WTC11 (cell line): ENCODE data around the gene TNFRSF11A. TPM values are rescaled to one million over a fixed set of nuclear protein-coding genes. Genes with fewer than 3 reads are reported as not detected.

ENCODE experiments used
- ATAC-seq: fragments of 200-7000 bp; cut with Tn5 transposase; 2 replicates; pipeline ENCODE4 v1.10.0; 2021; ENCODE audit warnings: mild to moderate bottlenecking, moderate library complexity
- CTCF ChIA-PET: fragments of 300-600 bp; sonication (Branson Sonifier 250); formaldehyde crosslinking; loops from one replicate; lab custom pipeline; 2021; ENCODE audit warnings: antibody characterized with exemption; lab: Charles Lee
- POLR2A ChIA-PET: fragments of 350-600 bp; sonication (Branson Sonifier 250); formaldehyde crosslinking; loops from one replicate; lab custom pipeline; 2021; ENCODE audit warnings: antibody characterized with exemption; lab: Charles Lee
- DNase-seq: peaks from one replicate; pipeline ENCODE4 v3.0.0; 2021; ENCODE audit warnings: low spot score
- H3K27ac Mint-ChIP-seq: 2 replicates; pipeline ENCODE4 v1.8.0; 2021; ENCODE audit warnings: mixed read lengths
- H3K27me3 Mint-ChIP-seq: 2 replicates; pipeline ENCODE4 v1.8.0; 2021; ENCODE audit warnings: low read depth, mild to moderate bottlenecking, moderate library complexity, mixed read lengths
- H3K36me3 Mint-ChIP-seq: 2 replicates; pipeline ENCODE4 v1.8.0; 2021; ENCODE audit warnings: mixed read lengths
- H3K4me1 Mint-ChIP-seq: 2 replicates; pipeline ENCODE4 v1.8.0; 2022; ENCODE audit warnings: mixed read lengths
- H3K4me3 Mint-ChIP-seq: 2 replicates; pipeline ENCODE4 v1.8.0; 2021; ENCODE audit warnings: mild to moderate bottlenecking, moderate library complexity, mixed read lengths
- H3K9me3 Mint-ChIP-seq: 2 replicates; pipeline ENCODE4 v1.8.0; 2021; ENCODE audit warnings: mixed read lengths
- CBFB ChIP-seq: sonication (generic); formaldehyde crosslinking; IDR thresholded peaks from 2 replicates; pipeline ENCODE4 v1.8.1; 2022; ENCODE audit warnings: mild to moderate bottlenecking, low read depth, missing genetic modification reagents
- CREB1 ChIP-seq: sonication (generic); formaldehyde crosslinking; IDR thresholded peaks from 2 replicates; pipeline ENCODE4 v1.8.0; 2023; ENCODE audit warnings: mild to moderate bottlenecking, missing genetic modification reagents
- FOXJ3 ChIP-seq: sonication (generic); formaldehyde crosslinking; IDR thresholded peaks from 2 replicates; pipeline ENCODE4 v1.9.0; 2021; ENCODE audit warnings: missing genetic modification reagents, mild to moderate bottlenecking, borderline replicate concordance
- GABPB1 ChIP-seq: sonication (generic); formaldehyde crosslinking; IDR thresholded peaks from 2 replicates; pipeline ENCODE4 v1.8.1; 2023; ENCODE audit warnings: mild to moderate bottlenecking, missing genetic modification reagents
- GTF2I ChIP-seq: fragments of 250-450 bp; sonication (Bioruptor Pico); conservative IDR thresholded peaks from 2 replicates; pipeline ENCODE4 v1.4.0; 2021; ENCODE audit warnings: mild to moderate bottlenecking
- HMGA2 ChIP-seq: fragments of 250-450 bp; sonication (Bioruptor Pico); IDR thresholded peaks from 2 replicates; pipeline ENCODE4 v1.4.0; 2021; ENCODE audit warnings: mild to moderate bottlenecking, moderate library complexity
- MLX ChIP-seq: sonication (generic); formaldehyde crosslinking; IDR thresholded peaks from 2 replicates; pipeline ENCODE4 v1.8.1; 2023; ENCODE audit warnings: mild to moderate bottlenecking, missing genetic modification reagents, moderate library complexity
- NFYB ChIP-seq: sonication (generic); formaldehyde crosslinking; conservative IDR thresholded peaks from 2 replicates; pipeline ENCODE4 v1.8.0; 2022; ENCODE audit warnings: low read depth, missing genetic modification reagents
- RORB ChIP-seq: fragments of 250-450 bp; sonication (Bioruptor Pico); IDR thresholded peaks from 2 replicates; pipeline ENCODE4 v1.9.0; 2021; ENCODE audit warnings: mild to moderate bottlenecking
- SOX15 ChIP-seq: fragments of 250-450 bp; sonication (Bioruptor Pico); IDR thresholded peaks from 2 replicates; pipeline ENCODE4 v1.9.0; 2021; ENCODE audit warnings: mild to moderate bottlenecking
- TEAD1 ChIP-seq: sonication (generic); formaldehyde crosslinking; IDR thresholded peaks from 2 replicates; pipeline ENCODE4 v1.8.0; 2022; ENCODE audit warnings: mild to moderate bottlenecking, missing genetic modification reagents
- USF2 ChIP-seq: sonication (generic); formaldehyde crosslinking; IDR thresholded peaks from 2 replicates; pipeline ENCODE4 v1.8.1; 2023; ENCODE audit warnings: mild to moderate bottlenecking, missing genetic modification reagents, moderate library complexity
- ZBTB43 ChIP-seq: sonication (generic); formaldehyde crosslinking; IDR thresholded peaks from 2 replicates; pipeline ENCODE4 v1.8.1; 2023; ENCODE audit warnings: mild to moderate bottlenecking, missing genetic modification reagents
- ZNF232 ChIP-seq: sonication (generic); formaldehyde crosslinking; IDR thresholded peaks from 2 replicates; pipeline ENCODE4 v1.8.0; 2022; ENCODE audit warnings: mild to moderate bottlenecking, missing genetic modification reagents
- ZNF263 ChIP-seq: sonication (generic); formaldehyde crosslinking; IDR thresholded peaks from 2 replicates; pipeline ENCODE4 v1.8.1; 2022; ENCODE audit warnings: low read depth, mild to moderate bottlenecking, moderate library complexity, missing genetic modification reagents
- ZNF396 ChIP-seq: fragments of 250-450 bp; sonication (Bioruptor Pico); IDR thresholded peaks from 2 replicates; pipeline ENCODE4 v1.8.0; 2021; ENCODE audit warnings: mild to moderate bottlenecking, moderate library complexity, borderline replicate concordance
- ZNF416 ChIP-seq: fragments of 250-450 bp; sonication (Bioruptor Pico); IDR thresholded peaks from 2 replicates; pipeline ENCODE4 v1.9.0; 2021; ENCODE audit warnings: mild to moderate bottlenecking, inconsistent platforms
- total RNA-seq: library from RNA; stranded (reverse); gene quantifications from 3 replicates; pipeline ENCODE4 v1.2.3, GENCODE V29; 2021
- TF ChIP-seq, protein P1 (sequence below): sonication (generic); formaldehyde crosslinking; IDR thresholded peaks from 2 replicates; pipeline ENCODE4 v1.8.1; 2022; ENCODE audit warnings: mild to moderate bottlenecking, missing genetic modification reagents, moderate library complexity, borderline replicate concordance
- TF ChIP-seq, protein P2 (sequence below): fragments of 250-450 bp; sonication (Bioruptor Pico); IDR thresholded peaks from 2 replicates; pipeline ENCODE4 v1.9.0; 2021; ENCODE audit warnings: mild to moderate bottlenecking
- TF ChIP-seq, protein P3 (sequence below): fragments of 250-450 bp; sonication (Bioruptor Pico); conservative IDR thresholded peaks from 2 replicates; pipeline ENCODE4 v1.9.0; 2021; ENCODE audit warnings: mild to moderate bottlenecking

TNFRSF11A gene
- total RNA-seq, 1 experiment from 2014 or later, result 4.9 TPM

DNA sequence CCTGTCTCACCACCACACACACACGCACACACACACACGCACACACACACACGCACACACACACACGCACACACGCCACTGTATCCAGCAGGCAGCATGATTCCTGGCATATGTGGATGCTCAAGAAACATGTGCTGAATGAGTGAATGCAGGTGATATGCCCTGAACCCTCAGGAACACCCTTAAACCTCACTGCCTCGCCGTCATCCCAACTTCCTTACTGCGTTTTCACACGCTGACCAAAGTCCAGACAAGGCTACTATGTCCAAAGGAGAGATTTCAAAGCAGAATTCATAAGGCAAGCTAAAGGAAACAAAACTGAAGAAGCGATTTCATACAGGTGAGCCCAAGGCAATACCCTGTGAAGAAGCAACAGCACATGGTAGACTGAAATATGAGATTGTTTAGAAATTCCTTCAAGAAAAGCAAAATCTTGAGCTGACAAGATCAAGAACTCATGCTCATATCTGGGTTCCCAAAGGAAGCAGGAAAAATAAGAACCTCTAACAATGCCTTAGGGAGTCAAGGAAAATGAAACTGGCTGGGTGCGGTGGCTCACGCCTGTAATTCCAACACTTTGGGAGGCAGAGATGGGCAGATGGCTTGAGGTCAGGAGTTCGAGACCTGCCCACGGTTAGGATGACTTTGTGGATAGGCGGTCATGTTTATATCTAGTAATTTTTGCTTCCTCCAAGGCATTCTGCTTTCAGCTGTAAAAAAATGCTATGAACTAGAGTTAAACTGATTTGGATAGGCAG is 69.1 kb downstream of the TNFRSF11A start:
- no peak for TF ChIP-seq GABPB1 (CRISPR knock-in tag)
- TF ChIP-seq, protein P1, sequence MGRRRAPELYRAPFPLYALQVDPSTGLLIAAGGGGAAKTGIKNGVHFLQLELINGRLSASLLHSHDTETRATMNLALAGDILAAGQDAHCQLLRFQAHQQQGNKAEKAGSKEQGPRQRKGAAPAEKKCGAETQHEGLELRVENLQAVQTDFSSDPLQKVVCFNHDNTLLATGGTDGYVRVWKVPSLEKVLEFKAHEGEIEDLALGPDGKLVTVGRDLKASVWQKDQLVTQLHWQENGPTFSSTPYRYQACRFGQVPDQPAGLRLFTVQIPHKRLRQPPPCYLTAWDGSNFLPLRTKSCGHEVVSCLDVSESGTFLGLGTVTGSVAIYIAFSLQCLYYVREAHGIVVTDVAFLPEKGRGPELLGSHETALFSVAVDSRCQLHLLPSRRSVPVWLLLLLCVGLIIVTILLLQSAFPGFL (CRISPR knock-in tag), result no peak
- no peak for TF ChIP-seq HMGA2 (CRISPR knock-in tag)
- TF ChIP-seq, protein P2, sequence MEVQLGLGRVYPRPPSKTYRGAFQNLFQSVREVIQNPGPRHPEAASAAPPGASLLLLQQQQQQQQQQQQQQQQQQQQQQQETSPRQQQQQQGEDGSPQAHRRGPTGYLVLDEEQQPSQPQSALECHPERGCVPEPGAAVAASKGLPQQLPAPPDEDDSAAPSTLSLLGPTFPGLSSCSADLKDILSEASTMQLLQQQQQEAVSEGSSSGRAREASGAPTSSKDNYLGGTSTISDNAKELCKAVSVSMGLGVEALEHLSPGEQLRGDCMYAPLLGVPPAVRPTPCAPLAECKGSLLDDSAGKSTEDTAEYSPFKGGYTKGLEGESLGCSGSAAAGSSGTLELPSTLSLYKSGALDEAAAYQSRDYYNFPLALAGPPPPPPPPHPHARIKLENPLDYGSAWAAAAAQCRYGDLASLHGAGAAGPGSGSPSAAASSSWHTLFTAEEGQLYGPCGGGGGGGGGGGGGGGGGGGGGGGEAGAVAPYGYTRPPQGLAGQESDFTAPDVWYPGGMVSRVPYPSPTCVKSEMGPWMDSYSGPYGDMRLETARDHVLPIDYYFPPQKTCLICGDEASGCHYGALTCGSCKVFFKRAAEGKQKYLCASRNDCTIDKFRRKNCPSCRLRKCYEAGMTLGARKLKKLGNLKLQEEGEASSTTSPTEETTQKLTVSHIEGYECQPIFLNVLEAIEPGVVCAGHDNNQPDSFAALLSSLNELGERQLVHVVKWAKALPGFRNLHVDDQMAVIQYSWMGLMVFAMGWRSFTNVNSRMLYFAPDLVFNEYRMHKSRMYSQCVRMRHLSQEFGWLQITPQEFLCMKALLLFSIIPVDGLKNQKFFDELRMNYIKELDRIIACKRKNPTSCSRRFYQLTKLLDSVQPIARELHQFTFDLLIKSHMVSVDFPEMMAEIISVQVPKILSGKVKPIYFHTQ (CRISPR knock-in tag), result no peak
- no peak for TF ChIP-seq GTF2I
- TF ChIP-seq CBFB (CRISPR knock-in tag), result no peak
- TF ChIP-seq ZNF232, result no peak
- no peak for TF ChIP-seq TEAD1 (CRISPR knock-in tag)
- TF ChIP-seq ZNF416 (CRISPR knock-in tag), result no peak
- no peak for TF ChIP-seq SOX15 (CRISPR knock-in tag)
- TF ChIP-seq, protein P3, sequence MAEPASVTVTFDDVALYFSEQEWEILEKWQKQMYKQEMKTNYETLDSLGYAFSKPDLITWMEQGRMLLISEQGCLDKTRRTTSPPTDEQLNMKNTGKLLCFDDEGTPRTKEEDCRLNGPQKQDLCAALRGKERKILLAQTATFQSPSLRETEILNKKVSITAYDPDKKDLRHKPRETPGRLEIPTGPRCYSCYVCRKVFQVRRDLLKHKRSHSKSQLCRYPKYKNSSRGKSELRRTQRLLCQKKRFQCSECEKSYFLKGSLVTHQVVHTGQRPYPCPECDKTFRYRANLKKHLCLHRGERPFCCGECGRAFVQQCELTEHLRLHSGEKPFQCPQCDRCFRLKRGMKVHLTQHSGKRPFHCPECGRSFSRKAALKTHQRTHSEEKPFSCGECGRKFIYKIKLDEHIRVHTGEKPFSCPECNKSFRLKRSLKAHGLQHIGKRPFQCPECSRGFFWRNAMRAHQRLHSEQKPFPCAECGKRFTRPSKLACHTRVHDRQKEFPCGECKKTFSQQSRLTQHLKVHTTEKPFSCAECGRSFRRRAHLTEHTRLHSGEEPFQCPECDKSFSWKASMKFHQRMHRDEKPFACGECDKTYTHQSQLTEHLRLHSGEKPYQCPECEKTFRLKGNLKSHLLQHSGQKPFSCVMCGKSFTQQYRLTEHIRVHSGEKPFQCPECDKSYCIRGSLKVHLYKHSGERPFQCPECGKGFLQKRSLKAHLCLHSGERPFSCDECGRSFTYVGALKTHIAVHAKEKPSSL (CRISPR knock-in tag), result no peak
- TF ChIP-seq CREB1 (CRISPR knock-in tag), result no peak
- TF ChIP-seq RORB, result no peak
- TF ChIP-seq FOXJ3 (CRISPR knock-in tag), result no peak
- no peak for TF ChIP-seq ZNF396 (CRISPR knock-in tag)
- no peak for TF ChIP-seq NFYB
- TF ChIP-seq USF2 (CRISPR knock-in tag), result no peak
- TF ChIP-seq ZBTB43 (CRISPR knock-in tag), result no peak
- TF ChIP-seq MLX (CRISPR knock-in tag), result no peak
- TF ChIP-seq ZNF263 (CRISPR knock-in tag), result no peak
- no peak overlapping the region for H3K4me3 Mint-ChIP-seq
- H3K9me3 Mint-ChIP-seq, result peaks cover 30% of the 10 kb centered on the region
- no peak overlapping the region for H3K27ac Mint-ChIP-seq
- ChIA-PET CTCF (no interaction called here), POLR2A (no interaction called here)
- ATAC-seq, result no peak
- no peak for DNase-seq
- peaks cover 19% of the 10 kb centered on the region for H3K36me3 Mint-ChIP-seq
- H3K27me3 Mint-ChIP-seq, result no peaks in the 10 kb centered on the region; the same call in none of the 2 replicates
- peaks cover 11% of the 10 kb centered on the region for H3K4me1 Mint-ChIP-seq
